HG03159 (cell line): ENCODE data around the gene TAS2R43.
"Not testable (repeated sequence)": the region's sequence is repeated elsewhere in the genome, so short reads cannot be mapped to it uniquely, and the experiment has no call there.

Experiments
- ATAC-seq: cut with Tn5 transposase; IDR thresholded peaks from one replicate; pipeline ENCODE4 v1.9.1; 2021; ENCODE audit warnings: mild to moderate bottlenecking, moderate library complexity; ENCODE audit not compliant: unreplicated experiment

The TAS2R43 gene

DNA sequence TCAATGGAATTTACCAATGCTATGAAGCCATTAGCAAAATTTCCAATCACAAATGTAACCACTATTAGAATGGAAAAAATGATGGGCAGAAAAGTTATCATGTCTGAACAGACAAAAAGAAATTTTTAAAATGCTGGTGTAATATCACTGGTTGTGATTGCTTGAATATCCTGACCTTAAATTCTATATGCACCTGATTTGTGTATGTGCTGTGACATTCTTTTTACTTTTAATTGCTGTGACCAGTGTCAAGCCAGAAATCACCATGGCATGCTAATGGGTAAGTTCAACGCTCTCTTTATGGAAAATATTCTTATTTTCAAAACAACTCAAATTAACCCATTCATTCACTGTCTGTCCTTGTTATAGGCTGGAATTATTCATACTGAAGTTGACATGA lies 29.9 kb downstream of the TAS2R43 start, which contains the start of gene TAS2R46:
Gene TAS2R46 (minus strand): TSS at position 101 of the 400 bp plus-strand sequence. CDS start 0 bp downstream, at position 101.
- not testable (repeated sequence) for ATAC-seq

GRCh38 chr12:11059784-11060183 lies 32.3 kb downstream of the TAS2R43 start:
- no peak for ATAC-seq

- ATAC-seq: no peak
Measured at GRCh38 chr12:11059041-11059440, 33.1 kb downstream of the TAS2R43 start.

DNA sequence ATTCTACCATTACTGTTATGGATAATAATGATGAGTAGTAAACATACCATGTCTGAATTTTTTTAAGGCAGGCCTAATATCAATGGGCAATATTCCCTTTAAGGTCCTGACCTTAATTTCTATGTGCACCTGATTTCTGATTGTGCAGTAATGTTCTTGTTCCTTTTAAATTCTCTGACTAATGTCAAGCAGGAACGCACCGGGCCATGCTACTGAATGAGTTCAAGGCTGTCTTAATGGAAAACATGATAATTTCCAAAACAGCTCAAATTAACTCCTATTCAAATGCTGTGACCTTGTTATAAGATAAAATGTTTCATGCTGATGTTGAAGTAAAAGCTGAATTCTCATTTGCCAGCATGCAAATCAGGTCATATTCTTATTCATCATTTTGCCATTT lies 36.8 kb downstream of the TAS2R43 start:
- ATAC-seq: no peak

GRCh38 chr12:11049806-11050531 lies 42.1 kb downstream of the TAS2R43 start:
- not testable (repeated sequence) for ATAC-seq

GRCh38 chr12:11041366-11041765 lies 50.7 kb downstream of the TAS2R43 start:
- not testable (repeated sequence) for ATAC-seq
